ENCODE results near the gene FLRT1. TPM values are rescaled to one million over a fixed set of nuclear protein-coding genes. Genes with fewer than 3 reads are reported as not detected.
A peak's percentile ranks its signal among the peaks of the same experiment; 100 is the strongest.

Gene FLRT1
- polyA plus RNA-seq, 1 donor from 2014 or later = 2.6 TPM

GRCh38 chr11:63999349-64000025 is 36.2 kb upstream of the FLRT1 start:
- H3K9me2 ChIP-seq (ENCODE audit: insufficient read depth, low read length) = no peaks in the 10 kb centered on the region
- H3K27me3 ChIP-seq (ENCODE audit: insufficient read depth, low read depth, low read length) = no peaks in the 10 kb centered on the region
- H3K4me3 ChIP-seq (ENCODE audit: low read length) = peak overlapping the region; percentile 21
- peak overlapping the region; percentile 5 for H3K9ac ChIP-seq (ENCODE audit: low read length)
- H3K4me2 ChIP-seq (ENCODE audit: low read length) = no peak overlapping the region
- H3F3A ChIP-seq (ENCODE audit: insufficient read depth, low read length, poor library complexity, severe bottlenecking) = no peaks in the 10 kb centered on the region
- no peaks in the 10 kb centered on the region for H3K9me3 ChIP-seq (ENCODE audit: low read length)
- no peak overlapping the region for H3K27ac ChIP-seq (ENCODE audit: low read length)
- no peaks in the 10 kb centered on the region for H4K20me1 ChIP-seq (ENCODE audit: insufficient read depth)
- H2AFZ ChIP-seq (ENCODE audit: low read depth, low read length) = no peak overlapping the region
- no peaks in the 10 kb centered on the region for H3K36me3 ChIP-seq (ENCODE audit: insufficient read depth, low read length)
- H3K79me2 ChIP-seq (replicated peaks; ENCODE audit: insufficient read depth, low read length) = no peaks in the 10 kb centered on the region
- TF ChIP-seq EP300 (conservative IDR thresholded peaks at IDR 0.05; ENCODE audit: poor library complexity, severe bottlenecking) (no peak), MXI1 (conservative IDR thresholded peaks at IDR 0.05; ENCODE audit: poor library complexity, severe bottlenecking) (no peak), TAF1 (IDR thresholded peaks at IDR 0.05; ENCODE audit: low read depth) (no peak), SMC3 (conservative IDR thresholded peaks at IDR 0.05; ENCODE audit: poor library complexity) (no peak), POLR2AphosphoS5 (IDR thresholded peaks at IDR 0.05) (no peak), RAD21 (conservative IDR thresholded peaks at IDR 0.05) (peak; percentile 6), CTCF (IDR thresholded peaks at IDR 0.05; ENCODE audit: poor library complexity, severe bottlenecking) (peak; percentile 4)

DNA sequence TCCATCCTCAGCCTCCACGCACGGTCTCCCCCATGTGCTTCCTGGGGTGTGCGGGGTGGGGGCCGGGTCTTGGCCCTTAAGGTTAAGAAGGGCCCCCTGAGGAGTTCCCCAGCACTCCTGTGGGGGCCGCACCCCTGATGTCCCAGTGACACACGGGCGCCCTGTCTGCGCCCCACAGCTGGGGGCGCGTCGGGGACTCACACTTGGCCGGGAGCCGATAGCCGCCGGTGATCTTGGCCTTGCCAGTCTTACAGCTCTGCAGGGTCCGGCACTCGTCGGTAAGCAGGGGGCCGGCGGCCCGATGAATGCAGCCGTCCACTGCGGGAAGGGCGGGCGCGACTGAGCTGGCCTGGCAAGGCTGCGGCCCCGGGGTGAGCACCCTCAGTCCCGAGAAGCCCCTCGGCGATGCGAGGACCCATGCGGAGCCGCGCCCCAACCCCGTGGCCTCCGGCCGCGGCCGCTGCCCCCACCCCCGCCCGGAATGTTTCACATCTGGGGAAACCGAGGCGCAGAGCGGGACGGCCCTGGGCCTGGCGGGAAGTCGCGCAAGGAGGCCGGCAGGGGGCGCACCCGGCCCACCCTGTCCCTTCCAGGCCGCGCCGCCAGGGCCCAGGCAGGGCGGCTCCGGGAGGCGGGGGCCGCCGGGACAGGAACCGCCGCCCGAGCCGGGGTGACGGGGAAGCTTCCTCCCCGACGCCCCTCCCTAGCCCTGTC is 35.5 kb upstream of the FLRT1 start:
- Histone ChIP-seq H3K4me2 (ENCODE audit: low read length) (no peak overlapping the region), H3K79me2 (replicated peaks; ENCODE audit: insufficient read depth, low read length) (no peaks in the 10 kb centered on the region), H3K36me3 (ENCODE audit: insufficient read depth, low read length) (no peaks in the 10 kb centered on the region), H3K9me2 (ENCODE audit: insufficient read depth, low read length) (no peaks in the 10 kb centered on the region), H3F3A (ENCODE audit: insufficient read depth, low read length, poor library complexity, severe bottlenecking) (no peaks in the 10 kb centered on the region), H3K9ac (ENCODE audit: low read length) (no peak overlapping the region), H2AFZ (ENCODE audit: low read depth, low read length) (no peak overlapping the region), H3K27me3 (ENCODE audit: insufficient read depth, low read depth, low read length) (no peaks in the 10 kb centered on the region), H3K27ac (ENCODE audit: low read length) (no peak overlapping the region), H3K9me3 (ENCODE audit: low read length) (no peaks in the 10 kb centered on the region), H3K4me3 (ENCODE audit: low read length) (no peak overlapping the region), H4K20me1 (ENCODE audit: insufficient read depth) (no peaks in the 10 kb centered on the region)
- TF ChIP-seq TAF1 (IDR thresholded peaks at IDR 0.05; ENCODE audit: low read depth) = peak; percentile 29
- TF ChIP-seq POLR2AphosphoS5 (IDR thresholded peaks at IDR 0.05) = no peak
- TF ChIP-seq SMC3 (conservative IDR thresholded peaks at IDR 0.05; ENCODE audit: poor library complexity) = peak; percentile 93
- TF ChIP-seq RAD21 (conservative IDR thresholded peaks at IDR 0.05) = peak; percentile 87
- TF ChIP-seq EZH2 (IDR thresholded peaks at IDR 0.05; ENCODE audit: borderline replicate concordance, insufficient read depth, low read length, poor library complexity, severe bottlenecking) = no peak
- TF ChIP-seq CTCF (IDR thresholded peaks at IDR 0.05; ENCODE audit: poor library complexity, severe bottlenecking) = peak; percentile 82
- TF ChIP-seq MXI1 (conservative IDR thresholded peaks at IDR 0.05; ENCODE audit: poor library complexity, severe bottlenecking) = no peak
- TF ChIP-seq, protein P1, sequence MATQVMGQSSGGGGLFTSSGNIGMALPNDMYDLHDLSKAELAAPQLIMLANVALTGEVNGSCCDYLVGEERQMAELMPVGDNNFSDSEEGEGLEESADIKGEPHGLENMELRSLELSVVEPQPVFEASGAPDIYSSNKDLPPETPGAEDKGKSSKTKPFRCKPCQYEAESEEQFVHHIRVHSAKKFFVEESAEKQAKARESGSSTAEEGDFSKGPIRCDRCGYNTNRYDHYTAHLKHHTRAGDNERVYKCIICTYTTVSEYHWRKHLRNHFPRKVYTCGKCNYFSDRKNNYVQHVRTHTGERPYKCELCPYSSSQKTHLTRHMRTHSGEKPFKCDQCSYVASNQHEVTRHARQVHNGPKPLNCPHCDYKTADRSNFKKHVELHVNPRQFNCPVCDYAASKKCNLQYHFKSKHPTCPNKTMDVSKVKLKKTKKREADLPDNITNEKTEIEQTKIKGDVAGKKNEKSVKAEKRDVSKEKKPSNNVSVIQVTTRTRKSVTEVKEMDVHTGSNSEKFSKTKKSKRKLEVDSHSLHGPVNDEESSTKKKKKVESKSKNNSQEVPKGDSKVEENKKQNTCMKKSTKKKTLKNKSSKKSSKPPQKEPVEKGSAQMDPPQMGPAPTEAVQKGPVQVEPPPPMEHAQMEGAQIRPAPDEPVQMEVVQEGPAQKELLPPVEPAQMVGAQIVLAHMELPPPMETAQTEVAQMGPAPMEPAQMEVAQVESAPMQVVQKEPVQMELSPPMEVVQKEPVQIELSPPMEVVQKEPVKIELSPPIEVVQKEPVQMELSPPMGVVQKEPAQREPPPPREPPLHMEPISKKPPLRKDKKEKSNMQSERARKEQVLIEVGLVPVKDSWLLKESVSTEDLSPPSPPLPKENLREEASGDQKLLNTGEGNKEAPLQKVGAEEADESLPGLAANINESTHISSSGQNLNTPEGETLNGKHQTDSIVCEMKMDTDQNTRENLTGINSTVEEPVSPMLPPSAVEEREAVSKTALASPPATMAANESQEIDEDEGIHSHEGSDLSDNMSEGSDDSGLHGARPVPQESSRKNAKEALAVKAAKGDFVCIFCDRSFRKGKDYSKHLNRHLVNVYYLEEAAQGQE (IDR thresholded peaks at IDR 0.05; ENCODE audit: borderline replicate concordance) = no peak
- no peak for TF ChIP-seq EP300 (conservative IDR thresholded peaks at IDR 0.05; ENCODE audit: poor library complexity, severe bottlenecking)

Data from neural cell (in vitro differentiated cells).